HG03460 (cell line): ENCODE data around the gene IDUA.
"Not testable (repeated sequence)": the region's sequence is repeated elsewhere in the genome, so short reads cannot be mapped to it uniquely, and the experiment has no call there.

Source experiments
- ATAC-seq: cut with Tn5 transposase; IDR thresholded peaks from one replicate; pipeline ENCODE4 v1.9.1; 2021; ENCODE audit not compliant: unreplicated experiment

IDUA gene

GRCh38 chr4:986879-987623, at the start of gene IDUA:
Gene IDUA, plus strand, starts transcription at chr4:987044. Its CDS starts 41 bp downstream, at chr4:987085.
- peak; percentile 78 for ATAC-seq

- not testable (repeated sequence) for ATAC-seq
These were observed 47.3 kb upstream of the IDUA start for GRCh38 chr4:939508-939907.

- no peak for ATAC-seq
These were observed 41.4 kb upstream of the IDUA start for GRCh38 chr4:945274-946102.

GRCh38 chr4:946103-946450, 40.8 kb upstream of the IDUA start:
- ATAC-seq = no peak

- no peak for ATAC-seq
These were observed 40.0 kb upstream of the IDUA start for GRCh38 chr4:946517-947471.

GRCh38 chr4:947491-947971, 39.3 kb upstream of the IDUA start:
- no peak for ATAC-seq

- no peak for ATAC-seq
These were observed 38.5 kb upstream of the IDUA start for GRCh38 chr4:948101-948935.

- no peak for ATAC-seq
These were observed 37.9 kb upstream of the IDUA start for GRCh38 chr4:948936-949300.

GRCh38 chr4:949656-950055, 37.2 kb upstream of the IDUA start:
- no peak for ATAC-seq

- ATAC-seq = no peak
These were observed 36.5 kb upstream of the IDUA start for GRCh38 chr4:950136-951020.

- ATAC-seq = no peak
These were observed 35.7 kb upstream of the IDUA start for GRCh38 chr4:951186-951585.

GRCh38 chr4:951594-952468, 35.0 kb upstream of the IDUA start:
- ATAC-seq = no peak

- ATAC-seq = no peak
These were observed 33.8 kb upstream of the IDUA start for GRCh38 chr4:952881-953573.

GRCh38 chr4:953574-953915, 33.3 kb upstream of the IDUA start:
- no peak for ATAC-seq

GRCh38 chr4:954211-955020, 32.4 kb upstream of the IDUA start:
- no peak for ATAC-seq

- ATAC-seq = no peak
These were observed 31.5 kb upstream of the IDUA start for GRCh38 chr4:955161-955921.
